GF-D8 (cell line): ENCODE results near the gene CCDC70.
"Not testable (repeated sequence)": the region's sequence is repeated elsewhere in the genome, so short reads cannot be mapped to it uniquely, and the experiment has no call there.

Source experiments
- DNase-seq: peaks from one replicate; lab custom pipeline; 2025; lab: John Stamatoyannopoulos, UW

The CCDC70 gene

DNA sequence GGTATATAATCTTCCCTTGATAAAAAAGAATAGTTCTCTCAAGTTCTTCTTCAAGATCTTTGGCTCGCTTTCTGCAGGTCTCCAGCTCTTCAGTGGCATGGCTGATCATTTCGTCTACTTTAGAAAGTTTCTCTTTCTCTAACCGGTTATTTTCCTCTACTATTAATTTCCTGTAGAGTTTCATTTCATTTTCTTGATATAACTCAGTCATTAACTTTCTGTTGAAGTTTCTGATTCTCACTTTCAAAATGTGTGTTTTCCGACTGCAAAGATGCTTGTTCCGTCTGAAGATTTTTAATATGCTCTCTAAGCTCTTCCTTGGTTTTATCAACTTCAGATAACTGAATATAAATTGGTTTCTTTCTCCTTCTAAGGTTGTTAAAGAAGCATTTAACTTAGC, 47.5 kb downstream of the CCDC70 start:
- DNase-seq, result not testable (repeated sequence)

DNA sequence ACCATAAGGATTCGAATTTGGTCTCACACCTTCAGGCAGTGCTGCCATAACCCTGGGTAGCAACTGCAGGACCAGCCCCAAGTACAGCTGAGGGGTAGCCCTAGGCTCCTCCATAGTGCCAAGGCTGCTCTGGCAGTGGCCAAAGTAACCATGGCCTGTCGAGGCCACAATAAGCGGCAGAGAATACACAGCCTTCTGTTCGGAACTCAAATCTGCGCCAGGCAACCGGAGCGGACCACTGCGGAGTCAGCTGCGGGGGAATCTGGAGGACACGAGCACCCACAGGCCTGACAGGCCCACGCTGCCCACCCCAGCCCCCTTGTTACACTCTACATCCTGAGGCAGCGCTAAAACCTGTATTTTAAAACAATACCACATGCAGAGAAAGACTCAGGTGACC, 48.7 kb downstream of the CCDC70 start:
- DNase-seq, result no peak

DNA sequence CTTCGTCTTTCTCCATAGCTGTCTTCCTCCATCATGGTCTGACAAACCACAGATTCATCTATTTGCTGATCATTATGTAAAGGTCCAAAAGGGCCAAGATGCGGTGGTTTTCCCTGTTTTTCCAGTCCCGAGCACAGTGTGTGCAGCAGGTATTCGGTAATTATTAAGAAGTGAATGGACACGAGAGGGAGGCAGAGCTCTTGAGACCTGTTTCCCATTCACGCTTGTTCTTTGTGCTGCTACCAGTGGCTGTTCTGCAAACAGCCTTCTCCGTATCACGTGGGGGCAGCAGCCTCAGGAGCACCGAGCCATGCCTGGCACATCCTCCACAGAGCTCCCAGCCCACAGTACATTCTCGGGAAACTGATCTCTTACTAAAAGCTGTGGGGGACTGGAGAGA, 50.3 kb downstream of the CCDC70 start:
- no peak for DNase-seq

DNA sequence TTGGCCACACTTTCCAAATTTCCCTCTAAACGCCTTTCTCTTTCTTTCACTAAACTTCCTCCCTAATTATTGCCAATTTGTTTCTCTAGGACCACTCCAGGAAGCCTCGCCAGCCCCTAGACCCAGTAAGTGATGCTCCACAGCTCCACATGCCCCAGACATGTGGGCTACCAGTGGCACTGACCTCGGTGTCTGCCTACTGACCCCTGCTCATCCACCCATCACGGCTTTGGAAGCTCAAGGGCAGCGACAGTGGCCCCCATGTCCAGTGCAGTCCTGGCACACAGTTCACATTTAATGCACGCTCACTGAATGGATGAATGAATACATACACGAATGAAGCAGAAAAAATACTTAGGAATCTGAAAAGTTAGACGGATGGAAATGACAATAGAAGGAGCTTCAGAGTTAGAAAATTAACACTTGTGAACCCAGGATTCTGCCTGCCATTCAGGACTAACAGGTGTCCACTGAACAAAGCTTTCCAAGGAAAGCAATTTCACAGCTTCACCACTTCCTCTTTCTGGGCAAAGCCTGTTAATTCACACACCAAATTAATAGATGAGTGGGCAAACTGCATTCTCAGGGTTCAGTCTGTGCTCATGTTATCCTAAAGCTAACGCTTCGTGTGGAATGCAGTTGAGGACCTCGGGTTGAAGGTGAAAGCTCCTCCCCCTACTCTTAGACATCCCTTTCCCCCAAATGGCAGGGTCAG, 50.9 kb downstream of the CCDC70 start:
- DNase-seq, result peak; percentile 23

DNA sequence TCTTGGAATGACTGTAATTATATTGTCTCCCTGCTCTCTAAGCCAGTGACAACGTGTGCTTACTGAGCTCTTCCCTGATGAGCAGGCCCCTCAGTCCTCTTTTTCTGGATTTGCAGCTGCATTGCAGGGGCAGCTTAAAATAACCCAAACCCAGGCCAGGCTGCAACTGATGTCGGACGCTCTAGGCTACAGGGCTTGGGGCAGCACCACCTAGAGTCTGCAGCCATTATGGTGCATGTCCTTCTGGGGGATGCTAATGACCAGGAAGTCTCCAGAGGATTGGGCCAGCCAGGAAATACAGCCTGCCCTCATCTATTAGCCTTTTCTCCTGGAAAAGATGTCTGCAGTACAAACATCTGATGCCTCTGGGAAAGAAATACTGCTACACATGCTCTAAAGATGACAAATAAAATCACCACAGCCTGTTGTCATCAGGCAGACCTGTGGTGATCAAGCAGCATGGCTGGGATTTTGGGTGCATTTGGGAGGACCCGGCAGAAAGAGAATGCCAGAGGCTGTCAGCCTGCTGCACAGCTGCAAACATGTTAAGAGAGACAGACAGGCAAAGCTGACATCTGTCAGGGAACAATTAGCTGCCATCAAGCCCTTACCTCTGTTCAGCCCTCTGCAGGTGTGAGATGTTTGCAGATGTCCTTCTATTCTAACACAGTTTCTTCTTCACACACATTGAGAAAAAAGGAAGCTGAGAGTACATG, 51.8 kb downstream of the CCDC70 start:
- DNase-seq, result no peak

DNA sequence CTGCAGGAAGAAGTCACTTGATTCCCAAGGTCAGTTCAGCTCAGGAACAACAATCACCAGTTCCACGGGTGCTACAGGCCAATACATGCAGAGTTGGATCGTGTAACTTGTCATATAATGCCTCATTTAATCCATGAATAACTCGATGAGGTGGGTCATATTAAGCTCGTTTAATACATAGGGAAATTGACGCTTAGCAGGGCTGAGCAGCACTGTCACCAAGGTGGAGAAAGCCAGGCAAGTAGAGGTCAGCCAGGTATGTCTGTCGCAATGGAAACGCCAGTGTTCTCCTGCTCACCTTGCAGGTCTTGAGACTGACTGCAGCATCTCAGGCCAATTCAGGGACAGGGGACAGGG, 52.3 kb downstream of the CCDC70 start:
- no peak for DNase-seq
